Subcutaneous abdominal adipose tissue (tissue), 5 donors: ENCODE results near the gene RFPL4A.
"Not testable (repeated sequence)": the region's sequence is repeated elsewhere in the genome, so short reads cannot be mapped to it uniquely, and the experiment has no call there.

ENCODE experiments used
- H3K27ac ChIP-seq: one replicate; pipeline ENCODE4 v1.7.0; 2013; ENCODE audit warnings: low read depth, mild to moderate bottlenecking, inconsistent platforms, low read length, moderate library complexity
- H3K27me3 ChIP-seq, 5 donors: one replicate each; pipeline ENCODE4 v1.7.0; 2013; ENCODE audit warnings: low read length in 5 of 5, inconsistent platforms in 1 of 5; ENCODE audit not compliant: control insufficient read depth in 5 of 5, insufficient read depth in 4 of 5
- H3K36me3 ChIP-seq, 5 donors: one replicate each; pipeline ENCODE4 v1.7.0; 2013; ENCODE audit warnings: low read length in 5 of 5; ENCODE audit not compliant: control insufficient read depth in 5 of 5, insufficient read depth in 5 of 5
- H3K4me1 ChIP-seq, 5 donors: one replicate each; pipeline ENCODE4 v1.7.0; 2013; ENCODE audit warnings: low read length in 5 of 5, mild to moderate bottlenecking in 3 of 5, moderate library complexity in 1 of 5; ENCODE audit not compliant: control insufficient read depth in 5 of 5, insufficient read depth in 5 of 5
- H3K4me3 ChIP-seq, 5 donors: one replicate each; pipeline ENCODE4 v1.7.0; 2013; ENCODE audit warnings: low read length in 5 of 5, low read depth in 1 of 5
- H3K9ac ChIP-seq, 5 donors: one replicate each; pipeline ENCODE4 v1.7.0; 2013; ENCODE audit warnings: low read length in 5 of 5, mild to moderate bottlenecking in 4 of 5, moderate library complexity in 3 of 5
- H3K9me3 ChIP-seq, 5 donors: one replicate each; pipeline ENCODE4 v1.7.0; 2013; ENCODE audit warnings: low read length in 5 of 5; ENCODE audit not compliant: control insufficient read depth in 5 of 5
- donor health status: healthy.
- donor health status: healthy.
- donor health status: healthy.
- donor health status: healthy.
- donor health status: healthy.

RFPL4A gene

GRCh38 chr19:55738302-55738701, 20.6 kb upstream of the RFPL4A start, which contains the start of gene NLRP9:
TSS of gene NLRP9 (minus strand) at chr19:55738402. CDS start at chr19:55738374, 28 bp downstream.
- H3K4me3 ChIP-seq, result no peak within 1 kb of the TSS
- H3K9ac ChIP-seq, result no peak within 1 kb of the TSS
- H3K27ac ChIP-seq, result no peak within 1 kb of the TSS
- peaks cover 0 to 3% (median 0%) of the 10 kb centered on the region in 5 donors for H3K27me3 ChIP-seq
- H3K9me3 ChIP-seq, result no peaks in the 10 kb centered on the region
- H3K4me1 ChIP-seq, result no peaks in the 10 kb centered on the region
- no peaks in the 10 kb centered on the region for H3K36me3 ChIP-seq

DNA sequence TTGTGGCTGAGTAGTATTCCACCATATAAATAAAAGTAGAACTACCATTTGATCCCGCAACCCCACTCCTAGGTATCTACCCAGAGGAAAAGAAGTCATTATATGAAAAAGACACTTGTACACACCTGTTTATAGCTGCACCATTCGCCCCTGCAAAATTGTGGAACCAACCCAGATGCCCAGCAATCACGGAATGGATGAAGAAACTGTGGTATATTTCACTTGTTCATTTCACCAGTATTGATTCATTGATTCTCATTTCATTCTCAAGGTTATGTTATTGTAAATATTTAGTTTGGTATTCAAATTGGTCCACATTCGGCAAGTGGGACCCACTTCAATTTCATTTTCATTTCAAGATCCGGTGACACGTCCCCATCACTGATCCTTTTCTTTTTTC, 8.2 kb upstream of the RFPL4A start:
- no peaks in the 10 kb centered on the region for H3K36me3 ChIP-seq
- H3K9ac ChIP-seq, result no peak overlapping the region

DNA sequence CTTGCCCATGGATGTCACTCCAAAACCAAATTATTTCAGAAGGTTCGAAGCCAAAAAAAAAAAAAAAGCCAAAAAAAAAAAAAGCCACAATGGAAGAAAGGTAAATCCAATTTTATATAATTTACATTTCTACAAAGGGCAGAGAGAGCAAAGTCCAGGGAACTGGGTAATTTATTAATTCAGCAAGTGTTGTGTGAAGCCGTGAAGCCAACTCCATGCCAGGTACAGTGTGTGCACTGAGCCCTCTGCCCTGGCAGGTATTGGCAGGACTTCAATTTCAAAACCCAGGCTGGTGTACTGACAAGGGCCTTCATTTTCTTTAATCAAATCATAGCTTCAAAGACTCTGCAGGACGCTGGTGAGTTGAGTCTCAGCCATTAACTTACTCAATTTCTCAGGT, 5.5 kb upstream of the RFPL4A start:
- H3K4me1 ChIP-seq, result peaks cover 0 to 2% (median 0%) of the 10 kb centered on the region in 5 donors
- H3K9ac ChIP-seq, result no peak overlapping the region
- H3K4me3 ChIP-seq, result no peak overlapping the region
- H3K9me3 ChIP-seq, result peaks cover 0 to 2% (median 0%) of the 10 kb centered on the region in 5 donors
- no peak overlapping the region for H3K27ac ChIP-seq
- H3K36me3 ChIP-seq, result no peaks in the 10 kb centered on the region
- H3K27me3 ChIP-seq, result peaks cover 0 to 5% (median 0%) of the 10 kb centered on the region in 5 donors

More for the DNA sequence above, 8.2 kb upstream of the RFPL4A start:
- H3K4me3 ChIP-seq, result no peak overlapping the region
- peaks cover 0 to 2% (median 0%) of the 10 kb centered on the region in 5 donors for H3K4me1 ChIP-seq
- H3K27ac ChIP-seq, result no peak overlapping the region
- H3K27me3 ChIP-seq, result peaks cover 0 to 5% (median 0%) of the 10 kb centered on the region in 5 donors
- H3K9me3 ChIP-seq, result peaks cover 0 to 2% (median 0%) of the 10 kb centered on the region in 5 donors

DNA sequence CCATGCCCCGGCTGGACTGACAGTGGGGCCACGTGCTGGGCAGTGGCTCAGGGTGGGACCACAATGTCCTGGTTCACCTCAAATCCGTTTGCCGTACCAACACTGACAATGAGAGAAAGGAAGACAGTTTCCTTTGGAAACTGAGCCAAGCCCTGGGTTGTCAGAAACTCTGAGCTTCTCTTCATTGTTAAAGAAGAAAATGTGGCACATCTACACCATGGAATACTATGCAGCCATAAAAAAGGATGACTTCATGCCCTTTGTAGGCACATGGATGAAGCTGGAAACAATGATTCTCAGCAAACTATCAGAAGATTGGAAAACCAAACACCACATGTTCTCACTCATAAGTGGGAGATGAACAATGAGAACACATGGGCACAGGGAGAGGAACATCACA, 2.1 kb upstream of the RFPL4A start:
- H3K27me3 ChIP-seq, H3K4me3 ChIP-seq, H3K9me3 ChIP-seq, H3K4me1 ChIP-seq, H3K27ac ChIP-seq, H3K9ac ChIP-seq, H3K36me3 ChIP-seq: not testable (repeated sequence)

GRCh38 chr19:55766466-55766865, 7.6 kb downstream of the RFPL4A start:
- no peak overlapping the region for H3K27ac ChIP-seq
- peaks cover 0 to 3% (median 0%) of the 10 kb centered on the region in 5 donors for H3K27me3 ChIP-seq
- H3K36me3 ChIP-seq, result no peaks in the 10 kb centered on the region
- H3K4me3 ChIP-seq, result no peak overlapping the region
- no peak overlapping the region for H3K9ac ChIP-seq
- H3K4me1 ChIP-seq, result no peaks in the 10 kb centered on the region
- H3K9me3 ChIP-seq, result no peaks in the 10 kb centered on the region

GRCh38 chr19:55768818-55769217, 9.9 kb downstream of the RFPL4A start, which contains the start of gene RFPL4AL1:
TSS of gene RFPL4AL1 (plus strand) at chr19:55769118. CDS start at chr19:55771805, 2,687 bp downstream.
- not testable (repeated sequence) for H3K27ac ChIP-seq, H3K4me1 ChIP-seq, H3K9ac ChIP-seq, H3K4me3 ChIP-seq, H3K36me3 ChIP-seq, H3K9me3 ChIP-seq, H3K27me3 ChIP-seq

- H3K27ac ChIP-seq, H3K27me3 ChIP-seq, H3K9ac ChIP-seq, H3K4me1 ChIP-seq, H3K9me3 ChIP-seq, H3K36me3 ChIP-seq, H3K4me3 ChIP-seq: not testable (repeated sequence)
These were observed 10.7 kb downstream of the RFPL4A start for GRCh38 chr19:55769632-55770031.

DNA sequence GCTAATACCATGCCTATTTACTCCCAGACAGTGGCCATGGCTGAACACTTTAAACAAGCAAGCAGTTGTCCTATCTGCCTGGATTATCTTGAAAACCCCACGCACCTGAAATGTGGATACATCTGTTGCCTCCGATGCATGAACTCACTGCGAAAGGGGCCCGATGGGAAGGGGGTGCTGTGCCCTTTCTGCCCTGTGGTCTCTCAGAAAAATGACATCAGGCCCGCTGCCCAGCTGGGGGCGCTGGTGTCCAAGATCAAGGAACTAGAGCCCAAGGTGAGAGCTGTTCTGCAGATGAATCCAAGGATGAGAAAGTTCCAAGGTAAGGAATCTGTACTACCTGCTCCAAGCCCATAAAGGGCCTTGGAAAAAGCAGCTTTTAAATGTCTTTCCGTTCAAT, 18.6 kb downstream of the RFPL4A start:
- Histone ChIP-seq H3K9ac (no peak overlapping the region), H3K27ac (no peak overlapping the region), H3K27me3 (peaks cover 2 to 11% (median 8%) of the 10 kb centered on the region in 5 donors), H3K4me3 (no peak overlapping the region), H3K36me3 (no peaks in the 10 kb centered on the region), H3K4me1 (no peaks in the 10 kb centered on the region), H3K9me3 (no peaks in the 10 kb centered on the region)

- H3K9ac ChIP-seq, result no peak overlapping the region
- no peak overlapping the region for H3K27ac ChIP-seq
- H3K36me3 ChIP-seq, result no peaks in the 10 kb centered on the region
- H3K4me3 ChIP-seq, result no peak overlapping the region
- no peaks in the 10 kb centered on the region for H3K4me1 ChIP-seq
- no peaks in the 10 kb centered on the region for H3K9me3 ChIP-seq
- peaks cover 3 to 12% (median 9%) of the 10 kb centered on the region in 5 donors for H3K27me3 ChIP-seq
These were observed 19.4 kb downstream of the RFPL4A start for GRCh38 chr19:55778331-55778730.

DNA sequence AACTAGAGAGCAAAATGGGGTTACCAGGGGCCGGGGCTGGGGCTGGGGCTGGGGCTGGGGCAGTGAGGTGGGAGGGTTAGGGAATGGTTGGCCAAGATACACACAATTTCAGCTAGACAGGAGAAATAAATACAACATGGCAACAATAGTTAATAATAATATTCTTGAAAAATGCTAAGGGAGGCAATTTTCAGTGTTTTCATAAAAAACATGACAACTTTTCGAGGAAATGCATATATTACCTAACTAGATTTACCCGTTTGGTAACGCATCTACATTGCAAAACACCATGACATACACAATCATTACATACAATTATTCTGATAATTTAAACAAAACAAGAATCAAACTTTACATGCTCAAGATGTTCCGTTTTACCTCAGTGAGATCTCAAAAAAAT, 22.2 kb downstream of the RFPL4A start:
- no peak overlapping the region for H3K27ac ChIP-seq
- H3K9ac ChIP-seq, result no peak overlapping the region
- no peaks in the 10 kb centered on the region for H3K4me1 ChIP-seq
- H3K4me3 ChIP-seq, result no peak overlapping the region
- no peaks in the 10 kb centered on the region for H3K9me3 ChIP-seq
- H3K36me3 ChIP-seq, result no peaks in the 10 kb centered on the region
- H3K27me3 ChIP-seq, result peaks cover 6 to 12% (median 8%) of the 10 kb centered on the region in 5 donors

GRCh38 chr19:55795021-55795420, 36.1 kb downstream of the RFPL4A start:
- no peak overlapping the region for H3K9ac ChIP-seq
- H3K4me3 ChIP-seq, result no peak overlapping the region
- H3K27ac ChIP-seq, result no peak overlapping the region
- H3K27me3 ChIP-seq, result peaks cover 0 to 7% (median 0%) of the 10 kb centered on the region in 5 donors
- H3K4me1 ChIP-seq, result no peaks in the 10 kb centered on the region
- H3K36me3 ChIP-seq, result no peaks in the 10 kb centered on the region
- no peaks in the 10 kb centered on the region for H3K9me3 ChIP-seq
